Stimulated activated CD8-positive, alpha-beta memory T cell treated with anti-CD3 and anti-CD28 coated beads, Interleukin-4, amount 100 ng/mL, for 24 hours (primary cell): ENCODE data around the gene GRM8.

ENCODE experiments used
- DNase-seq: peaks from one replicate; pipeline ENCODE4 v3.0.0-alpha.2; 2020; ENCODE audit warnings: low read depth

GRM8 gene

DNA sequence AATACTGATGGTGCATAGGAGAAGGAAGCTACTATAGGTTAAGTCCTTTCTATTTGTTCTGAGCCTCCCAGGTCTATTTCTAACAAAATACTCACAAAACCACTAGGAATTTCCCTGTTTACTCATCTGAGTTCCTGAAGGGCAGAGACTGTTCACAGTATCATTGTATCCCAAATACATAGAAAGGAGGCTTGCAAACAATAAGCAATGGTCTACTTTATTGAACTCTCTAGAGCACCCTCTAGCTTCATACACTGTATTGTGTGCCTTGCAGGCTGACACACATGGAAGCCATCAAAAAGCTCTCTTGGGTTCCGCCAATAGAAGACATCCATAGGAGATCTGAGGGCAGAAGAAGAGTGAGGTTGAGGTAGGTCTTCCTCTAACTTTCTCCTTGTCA, 826.1 kb downstream of the GRM8 start:
- no peak for DNase-seq

DNA sequence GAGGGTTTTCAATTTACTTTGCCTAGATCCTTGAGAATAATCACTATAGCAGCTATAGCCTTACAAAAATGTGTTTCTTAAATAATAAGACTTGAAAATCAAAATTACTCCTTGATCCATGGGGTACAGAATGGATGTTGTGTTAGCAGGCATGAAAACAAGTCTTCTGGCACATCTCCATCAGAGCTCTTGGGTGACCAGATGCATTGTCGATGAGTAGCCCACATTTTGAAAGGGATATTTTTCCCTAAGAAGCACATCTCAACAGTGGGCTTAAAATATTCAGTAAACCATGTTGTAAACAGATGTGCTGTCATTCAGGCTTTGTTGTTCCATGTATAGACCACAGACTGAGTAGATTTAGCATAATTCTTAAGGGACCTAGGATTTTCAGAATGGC, 827.8 kb downstream of the GRM8 start:
- no peak for DNase-seq

DNA sequence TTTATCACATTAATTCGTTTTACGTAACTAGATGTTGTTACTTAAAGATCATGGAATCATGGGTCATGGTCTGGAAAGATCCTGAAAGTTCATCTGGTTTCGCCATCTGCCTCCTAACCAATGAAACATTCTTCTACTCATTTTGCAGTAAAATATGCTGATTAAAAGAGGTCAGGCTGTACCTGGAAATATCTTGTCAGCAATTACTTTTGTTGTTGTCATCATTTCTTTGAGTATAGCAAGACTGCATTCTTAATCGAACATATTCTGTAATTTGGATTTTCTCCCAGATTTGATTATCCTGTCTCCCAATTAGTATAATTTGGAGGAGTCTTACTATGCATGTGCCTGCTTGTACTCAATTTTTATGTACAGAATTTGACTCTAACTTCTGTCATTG, 833.7 kb downstream of the GRM8 start:
- DNase-seq = no peak

DNA sequence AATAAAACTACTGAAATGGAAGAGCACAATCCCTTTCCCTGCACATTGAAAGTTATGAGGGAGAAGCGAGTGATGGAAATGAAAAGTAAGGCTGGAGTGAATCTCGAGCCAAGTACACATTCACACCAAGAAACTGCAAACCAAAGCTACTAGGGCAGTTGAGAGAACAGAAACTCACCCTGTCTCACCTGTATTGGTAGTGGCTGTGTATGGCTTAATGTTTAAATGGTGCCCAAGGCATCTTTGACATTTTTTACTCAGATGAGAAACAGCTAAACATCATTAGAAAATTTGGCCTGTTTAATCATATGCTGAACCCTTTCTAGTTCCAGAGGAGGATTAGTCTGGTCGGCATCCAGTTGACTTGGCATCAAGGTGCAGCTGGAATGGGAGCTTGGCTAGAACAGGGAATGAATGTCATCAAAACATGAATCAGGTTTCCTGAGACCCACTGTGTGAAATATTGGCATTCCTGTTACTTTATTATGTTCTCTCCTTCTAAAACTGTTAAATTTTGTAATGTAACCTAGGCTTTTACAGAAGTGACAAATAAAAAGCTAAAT, 840.8 kb downstream of the GRM8 start:
- no peak for DNase-seq

DNA sequence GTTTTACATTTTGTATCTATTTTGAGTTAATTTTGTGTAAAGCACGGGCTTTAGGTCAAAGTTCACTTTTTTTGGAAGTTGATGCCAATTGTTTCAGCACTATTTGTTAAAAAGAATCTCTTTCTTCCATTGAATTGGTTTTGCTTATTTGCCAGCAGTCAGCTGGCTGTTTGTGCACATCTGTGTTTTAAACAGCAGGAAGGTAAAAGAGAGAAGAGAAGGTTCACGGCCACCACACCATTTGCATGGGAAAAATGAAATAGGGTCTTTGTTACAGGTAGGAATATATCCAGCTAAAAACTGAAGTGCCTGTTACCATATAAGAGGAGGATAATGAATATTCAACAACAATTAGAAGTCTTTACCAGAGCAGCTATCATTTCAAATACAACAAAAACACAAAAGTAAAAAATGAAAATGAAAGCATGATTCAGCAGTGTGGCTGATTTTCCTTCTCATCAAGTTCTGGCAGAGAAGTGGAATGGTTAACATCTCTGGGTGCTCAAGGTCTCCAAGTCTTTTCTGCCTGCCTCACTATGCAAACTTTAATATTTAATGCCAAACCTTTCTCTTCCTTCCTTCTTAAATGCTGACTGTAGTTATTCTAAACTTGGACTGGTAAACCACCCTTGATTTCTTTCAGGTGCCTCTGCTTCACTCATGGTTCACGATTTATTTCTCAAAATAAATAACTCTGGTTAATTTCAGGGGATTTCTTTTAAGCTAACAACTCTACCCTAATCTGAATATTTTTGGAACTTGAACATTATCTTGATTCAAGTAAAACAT, 841.5 kb downstream of the GRM8 start:
- no peak for DNase-seq

DNA sequence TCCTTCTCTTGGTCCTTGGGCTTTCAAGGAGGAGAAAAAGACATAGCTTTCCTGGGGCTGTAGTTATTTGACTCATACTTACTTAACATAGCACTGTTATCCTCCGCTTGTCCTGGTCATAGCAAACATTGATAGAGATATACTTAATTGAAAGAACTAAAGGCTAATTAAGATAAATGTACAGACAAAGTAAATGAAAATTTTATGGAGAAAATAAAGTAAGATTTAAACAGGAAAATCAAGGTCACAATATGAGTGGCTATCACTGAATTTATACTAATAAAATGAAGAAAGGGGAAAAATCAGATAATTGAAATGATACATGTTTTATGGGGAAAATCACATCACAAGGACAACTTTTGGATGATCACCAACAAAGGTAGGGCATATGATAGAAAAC, 849.7 kb downstream of the GRM8 start:
- DNase-seq = no peak

DNA sequence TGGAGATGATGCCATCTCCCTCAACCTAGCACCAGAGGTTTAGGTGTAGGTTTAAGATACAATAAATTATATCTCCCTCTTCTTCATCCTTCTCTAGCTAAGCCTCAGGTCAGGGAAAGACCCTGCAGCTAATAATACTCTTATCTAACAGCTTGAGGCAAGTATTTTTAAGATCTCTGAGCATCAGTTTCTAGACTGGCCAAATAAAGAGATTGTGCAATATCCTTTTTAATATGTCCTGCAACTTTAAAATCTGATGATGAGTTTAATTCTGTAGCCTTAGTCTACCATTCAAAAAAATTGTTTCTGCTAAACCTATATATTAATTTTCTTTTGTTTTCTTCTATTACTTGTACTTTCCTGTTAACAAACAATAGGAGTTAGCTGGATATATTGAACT, 850.8 kb downstream of the GRM8 start:
- no peak for DNase-seq

DNA sequence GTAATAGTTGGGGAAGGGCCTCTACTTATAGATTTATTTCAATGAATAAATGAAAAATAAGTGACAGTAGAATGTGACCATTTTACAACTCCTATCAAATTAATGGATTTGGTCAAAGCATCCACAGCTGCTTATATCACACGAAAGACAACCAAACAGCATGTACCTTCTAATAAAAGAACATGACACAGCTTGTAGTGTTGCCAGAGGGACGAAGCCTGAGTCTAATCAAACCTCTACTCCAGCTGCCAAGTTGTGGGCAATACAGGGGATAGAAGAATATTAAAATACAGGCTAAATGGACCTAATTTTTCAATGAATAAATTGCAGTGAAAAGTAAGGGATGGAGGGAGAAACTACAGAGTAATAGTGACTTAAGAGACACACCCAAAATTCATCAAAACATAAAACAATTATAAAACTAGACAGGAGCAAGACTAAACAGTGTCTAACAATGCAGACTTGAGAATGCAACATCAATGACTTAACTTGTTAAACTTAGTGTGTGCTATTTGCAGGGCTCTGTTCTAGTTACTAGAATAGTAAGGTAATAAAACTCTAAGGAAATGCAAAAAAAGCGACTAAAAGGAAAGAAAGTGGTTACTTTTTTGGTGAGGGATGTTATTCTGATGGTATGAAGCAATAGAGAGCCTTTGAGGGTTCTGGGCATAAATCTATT, 853.8 kb downstream of the GRM8 start:
- no peak for DNase-seq

DNA sequence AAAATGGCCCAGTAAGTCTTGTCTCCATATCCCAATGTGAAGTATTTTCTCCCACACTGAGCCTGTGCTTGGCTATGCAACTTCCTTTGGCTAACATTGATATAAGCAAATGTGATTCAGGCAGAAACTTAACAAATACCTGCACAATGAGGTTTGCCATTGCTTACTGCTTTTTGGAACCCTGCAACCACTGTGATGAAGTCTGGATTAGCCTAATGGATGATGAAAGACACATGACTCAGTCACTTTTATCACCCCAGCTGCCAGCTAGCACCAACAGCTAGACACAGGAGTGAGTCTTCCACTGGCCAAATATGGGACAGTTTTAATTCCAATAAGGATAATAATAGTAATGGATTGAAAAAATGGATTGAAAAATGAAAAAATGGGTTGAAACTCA, 854.5 kb downstream of the GRM8 start:
- no peak for DNase-seq

DNA sequence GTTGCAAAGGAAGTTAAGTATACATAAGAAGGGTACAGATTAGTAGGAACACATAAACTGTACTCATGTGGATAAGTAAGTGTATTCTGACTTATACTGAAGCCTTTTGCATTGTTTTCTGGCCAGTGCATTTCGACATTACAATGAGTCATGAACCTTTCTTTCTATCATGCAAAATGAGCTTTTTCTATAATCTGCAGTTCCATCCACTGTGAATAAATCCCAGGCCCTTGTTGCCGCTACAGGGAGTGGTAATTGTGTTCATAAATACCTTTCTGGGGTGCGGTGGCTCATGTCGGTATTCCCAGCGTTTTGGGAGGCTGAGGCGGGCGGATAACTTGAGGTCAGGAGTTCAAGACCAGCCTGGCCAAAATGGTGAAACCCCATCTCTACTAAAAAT, 858.3 kb downstream of the GRM8 start:
- DNase-seq = no peak
